ENCODE data around the gene MEIKIN. TPM values are rescaled to one million over a fixed set of nuclear protein-coding genes. Genes with fewer than 3 reads are reported as not detected.

MEIKIN gene
- total RNA-seq, 1 experiment from 2014 or later, result not detected

- Mint-ChIP-seq H3K27ac (no peak overlapping the region), H3K27me3 (ENCODE audit: low read depth) (no peaks in the 10 kb centered on the region), H3K4me3 (no peak overlapping the region), H3K36me3 (ENCODE audit: insufficient read depth in 1 of 3, low read depth in 3 of 3) (peaks cover 2 to 6% (median 5%) of the 10 kb centered on the region in 3 experiments; a peak in 6 of 7 replicates), H3K9me3 (no peaks in the 10 kb centered on the region; a peak in 1 of 5 replicates), H3K4me1 (peaks cover 0 to 3% of the 10 kb centered on the region in 2 experiments; a peak in 1 of 4 replicates)
- H3K79me1 ChIP-seq (ENCODE audit: insufficient read depth, low read depth, low read length, poor library complexity, severe bottlenecking), result peaks cover 8% of the 10 kb centered on the region
- no peak overlapping the region for H3K9ac ChIP-seq (ENCODE audit: extremely low read depth, insufficient read length, low read length)
- no peak overlapping the region for H3K56ac ChIP-seq (ENCODE audit: insufficient read length, low read depth, low read length)
- H3K79me2 ChIP-seq (ENCODE audit: insufficient read depth, low read length), result peaks cover 5% of the 10 kb centered on the region; the same call in 1 of the 2 replicates
- H4K8ac ChIP-seq (replicated peaks; ENCODE audit: insufficient read length, low read depth, low read length), result no peak overlapping the region
- TF ChIP-seq CTCF (conservative IDR thresholded peaks at IDR 0.05), result no peak
- no peak overlapping the region for H2BK5ac ChIP-seq (ENCODE audit: insufficient read length, low read length)
- H2BK120ac ChIP-seq (ENCODE audit: low read depth, low read length, poor library complexity, severe bottlenecking), result no peak overlapping the region
- H3K23ac ChIP-seq (ENCODE audit: insufficient read length, low read depth, low read length), result no peak overlapping the region
- no peak for DNase-seq
- H3T11ph ChIP-seq (ENCODE audit: low read length), result no peak overlapping the region
- no peak overlapping the region for H3K14ac ChIP-seq (ENCODE audit: insufficient read depth, low read length)
- H3K23me2 ChIP-seq (ENCODE audit: insufficient read length, low read depth, low read length, poor library complexity, severe bottlenecking), result no peaks in the 10 kb centered on the region
- no peak overlapping the region for H2BK20ac ChIP-seq (ENCODE audit: low read depth, low read length, poor library complexity, severe bottlenecking)
- H4K5ac ChIP-seq (ENCODE audit: insufficient read length, low read depth, low read length), result no peak overlapping the region
- H2AK5ac ChIP-seq (ENCODE audit: insufficient read length, low read length), result no peak overlapping the region
- no peak overlapping the region for H2BK12ac ChIP-seq (ENCODE audit: insufficient read length, low read depth, low read length)
- H3K4me1 ChIP-seq (ENCODE audit: insufficient read depth, low read length), result no peaks in the 10 kb centered on the region
- no peak overlapping the region for H3K4ac ChIP-seq (ENCODE audit: low read depth, low read length)
- no peaks in the 10 kb centered on the region for H4K20me1 ChIP-seq (ENCODE audit: control insufficient read depth, insufficient read depth, insufficient read length)
- H3K27me3 ChIP-seq (ENCODE audit: insufficient read depth, low read length), result no peaks in the 10 kb centered on the region
- H3K4me2 ChIP-seq (ENCODE audit: insufficient read depth, insufficient read length, low read length), result no peak overlapping the region
- H3K9me3 ChIP-seq (ENCODE audit: control insufficient read depth, low read depth, low read length), result no peaks in the 10 kb centered on the region
- H2BK15ac ChIP-seq (ENCODE audit: low read depth, low read length), result no peak overlapping the region
- no CpG with 5 or more reads among the region's 1 CpG for WGBS (ENCODE audit: extremely low coverage, insufficient read length, low lambda C conversion rate)
- no peak overlapping the region for H3K18ac ChIP-seq (ENCODE audit: insufficient read length, low read depth, low read length)
- no peak overlapping the region for H4K91ac ChIP-seq (ENCODE audit: insufficient read length, low read depth, low read length)
- H2AFZ ChIP-seq (ENCODE audit: low read length), result no peak overlapping the region
- H3K27ac ChIP-seq (ENCODE audit: insufficient read length, low read depth, low read length), result no peak overlapping the region
These were observed 176.1 kb downstream of the MEIKIN start for GRCh38 chr5:131769336-131769735.

All from H9 (cell line).